Loucy (cell line): ENCODE measurements around the gene PIK3R5.
A peak's percentile ranks its signal among the peaks of the same experiment; 100 is the strongest.

Experiments used
- H2AFZ ChIP-seq: fragments of 200-600 bp; sonication (generic); 2 replicates; pipeline ENCODE4 v1.6.0; 2016; ENCODE audit warnings: antibody characterized with exemption, mild to moderate bottlenecking, low read length, moderate library complexity
- H3F3A ChIP-seq: fragments of 200-600 bp; 2 replicates; pipeline ENCODE4 v1.6.0; 2016; ENCODE audit warnings: antibody characterized with exemption, low read depth, mild to moderate bottlenecking
- H3K27me3 ChIP-seq: fragments of 200-600 bp; sonication (generic); 2 replicates; pipeline ENCODE4 v1.6.1; 2014; ENCODE audit warnings: low read length, mild to moderate bottlenecking; ENCODE audit not compliant: insufficient read depth, poor library complexity, severe bottlenecking
- H3K36me3 ChIP-seq: fragments of 200-600 bp; sonication (generic); 2 replicates; pipeline ENCODE4 v1.6.1; 2016; ENCODE audit warnings: low read length; ENCODE audit not compliant: insufficient read depth
- H3K4me1 ChIP-seq: fragments of 200-600 bp; sonication (generic); 2 replicates; pipeline ENCODE4 v1.5.1; 2014; ENCODE audit warnings: low read length, mild to moderate bottlenecking; ENCODE audit not compliant: insufficient read depth, poor library complexity, severe bottlenecking
- H3K4me2 ChIP-seq: fragments of 200-600 bp; sonication (generic); 2 replicates; pipeline ENCODE4 v1.6.0; 2014; ENCODE audit warnings: antibody characterized with exemption, low read length, low read depth, mild to moderate bottlenecking; ENCODE audit not compliant: poor library complexity, severe bottlenecking
- H3K4me3 ChIP-seq: fragments of 200-600 bp; sonication (generic); 2 replicates; pipeline ENCODE4 v1.5.1; 2014; ENCODE audit warnings: low read length, mild to moderate bottlenecking, mixed read lengths; ENCODE audit not compliant: poor library complexity, severe bottlenecking
- H3K79me2 ChIP-seq: fragments of 200-600 bp; sonication (generic); 2 replicates; pipeline ENCODE4 v1.6.1; 2014; ENCODE audit warnings: low read length; ENCODE audit not compliant: insufficient read depth
- H3K9ac ChIP-seq: fragments of 200-600 bp; sonication (generic); 2 replicates; pipeline ENCODE4 v1.6.0; 2014; ENCODE audit warnings: mild to moderate bottlenecking, low read depth, low read length, moderate library complexity; ENCODE audit not compliant: poor library complexity, severe bottlenecking
- H3K9me2 ChIP-seq: fragments of 200-600 bp; sonication (generic); replicated peaks from 2 replicates; pipeline ENCODE4 v1.6.1; 2016; ENCODE audit warnings: low read depth, low read length, mixed read lengths
- H3K9me3 ChIP-seq: fragments of 200-600 bp; sonication (generic); 2 replicates; pipeline ENCODE4 v1.6.1; 2014; ENCODE audit warnings: mild to moderate bottlenecking, antibody characterized with exemption, low read length, low read depth; ENCODE audit not compliant: insufficient read depth
- H4K20me1 ChIP-seq: fragments of 200-600 bp; sonication (generic); 2 replicates; pipeline ENCODE4 v1.6.0; 2014; ENCODE audit warnings: antibody characterized with exemption, low read length, mild to moderate bottlenecking; ENCODE audit not compliant: insufficient read depth, poor library complexity, severe bottlenecking
- EZH2phosphoT487 ChIP-seq: fragments of 200-600 bp; IDR thresholded peaks from 2 replicates; pipeline ENCODE4 v1.6.1; 2018; ENCODE audit warnings: antibody characterized with exemption, mild to moderate bottlenecking, moderate library complexity, borderline replicate concordance
- TF ChIP-seq, protein P1 (sequence below): fragments of 200-600 bp; sonication (generic); conservative IDR thresholded peaks from 2 replicates; pipeline ENCODE4 v1.5.1; 2014; ENCODE audit warnings: mild to moderate bottlenecking, antibody characterized with exemption, low read length

The PIK3R5 gene

DNA sequence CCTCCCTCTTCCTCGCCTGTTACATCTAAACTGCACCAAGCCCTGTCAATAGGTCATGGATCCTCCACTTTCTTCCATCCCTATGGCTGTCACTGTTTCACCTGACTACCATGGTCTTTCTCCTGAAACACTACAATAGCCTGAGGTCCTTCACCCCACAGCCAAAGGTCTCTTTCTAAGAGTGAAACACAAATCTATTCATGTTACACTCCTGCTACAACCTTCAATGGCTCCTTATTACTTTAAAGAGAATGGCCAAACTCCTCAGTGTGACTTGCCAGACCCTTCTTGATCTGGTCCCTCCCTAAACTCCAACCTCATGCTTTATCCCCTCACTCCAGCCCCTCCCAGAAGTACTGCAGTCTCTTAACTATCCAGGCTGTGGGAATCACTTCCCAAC lies 97.4 kb downstream of the PIK3R5 start:
- no peaks in the 10 kb centered on the region for H4K20me1 ChIP-seq
- H3K4me2 ChIP-seq, result peak overlapping the region; percentile 94
- H3K9me3 ChIP-seq, result no peaks in the 10 kb centered on the region
- peak overlapping the region; percentile 75; the same call in 1 of the 2 replicates for H2AFZ ChIP-seq
- H3K9me2 ChIP-seq, result no peaks in the 10 kb centered on the region
- TF ChIP-seq EZH2phosphoT487, result no peak
- H3K9ac ChIP-seq, result peak overlapping the region; percentile 83
- peaks cover 60% of the 10 kb centered on the region for H3K4me1 ChIP-seq
- H3K4me3 ChIP-seq, result peak overlapping the region; percentile 86
- no peaks in the 10 kb centered on the region for H3F3A ChIP-seq
- no peaks in the 10 kb centered on the region for H3K36me3 ChIP-seq
- H3K79me2 ChIP-seq, result peaks cover 43% of the 10 kb centered on the region
- no peaks in the 10 kb centered on the region for H3K27me3 ChIP-seq

DNA sequence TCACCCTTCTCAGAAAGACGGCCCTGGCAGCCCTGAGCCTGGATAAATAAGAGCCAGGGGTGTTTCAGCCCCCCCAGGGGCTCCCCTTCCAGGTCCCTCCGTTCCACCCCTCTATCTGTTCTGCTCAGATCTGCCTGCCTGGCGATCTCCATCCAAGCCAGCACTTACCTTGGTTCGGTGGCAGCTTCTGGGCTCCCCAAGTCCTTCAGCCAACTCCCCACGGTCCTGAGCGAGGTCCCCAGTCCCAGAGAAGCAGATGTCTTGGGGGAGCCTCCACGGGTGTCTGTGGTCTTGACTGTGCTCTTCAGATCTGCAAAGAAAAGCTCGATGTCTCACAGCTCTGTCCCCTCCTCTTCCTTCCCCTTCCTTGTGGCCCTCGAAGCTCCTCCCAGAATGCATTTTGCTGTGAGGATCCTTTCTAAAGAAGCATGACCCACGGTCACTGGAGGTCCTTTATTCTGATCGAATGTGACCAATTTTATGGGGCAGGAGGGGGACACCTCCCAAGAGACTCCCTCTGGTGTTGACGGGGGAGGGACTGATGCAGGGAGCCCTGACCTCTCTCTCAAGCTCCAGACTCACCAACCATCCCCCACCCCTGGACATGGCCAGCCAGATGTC lies 98.0 kb downstream of the PIK3R5 start, which contains the start of gene PIK3R6:
TSS of gene PIK3R6 (minus strand) at position 314 of the 621 bp plus-strand sequence. CDS start 17,880 bp downstream, outside the sequence.
- H2AFZ ChIP-seq, result peak within 1 kb of the TSS; percentile 75
- peak within 1 kb of the TSS; percentile 83 for H3K9ac ChIP-seq
- H3K9me3 ChIP-seq, result no peaks in the 10 kb centered on the region
- H3K27me3 ChIP-seq, result no peaks in the 10 kb centered on the region
- no peaks in the 10 kb centered on the region for H4K20me1 ChIP-seq
- TF ChIP-seq EZH2phosphoT487, result no peak
- TF ChIP-seq, protein P1, sequence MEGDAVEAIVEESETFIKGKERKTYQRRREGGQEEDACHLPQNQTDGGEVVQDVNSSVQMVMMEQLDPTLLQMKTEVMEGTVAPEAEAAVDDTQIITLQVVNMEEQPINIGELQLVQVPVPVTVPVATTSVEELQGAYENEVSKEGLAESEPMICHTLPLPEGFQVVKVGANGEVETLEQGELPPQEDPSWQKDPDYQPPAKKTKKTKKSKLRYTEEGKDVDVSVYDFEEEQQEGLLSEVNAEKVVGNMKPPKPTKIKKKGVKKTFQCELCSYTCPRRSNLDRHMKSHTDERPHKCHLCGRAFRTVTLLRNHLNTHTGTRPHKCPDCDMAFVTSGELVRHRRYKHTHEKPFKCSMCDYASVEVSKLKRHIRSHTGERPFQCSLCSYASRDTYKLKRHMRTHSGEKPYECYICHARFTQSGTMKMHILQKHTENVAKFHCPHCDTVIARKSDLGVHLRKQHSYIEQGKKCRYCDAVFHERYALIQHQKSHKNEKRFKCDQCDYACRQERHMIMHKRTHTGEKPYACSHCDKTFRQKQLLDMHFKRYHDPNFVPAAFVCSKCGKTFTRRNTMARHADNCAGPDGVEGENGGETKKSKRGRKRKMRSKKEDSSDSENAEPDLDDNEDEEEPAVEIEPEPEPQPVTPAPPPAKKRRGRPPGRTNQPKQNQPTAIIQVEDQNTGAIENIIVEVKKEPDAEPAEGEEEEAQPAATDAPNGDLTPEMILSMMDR, result no peak
- peak within 1 kb of the TSS; percentile 94 for H3K4me2 ChIP-seq
- H3K79me2 ChIP-seq, result peaks cover 48% of the 10 kb centered on the region
- no peaks in the 10 kb centered on the region for H3F3A ChIP-seq
- no peaks in the 10 kb centered on the region for H3K36me3 ChIP-seq
- peak within 1 kb of the TSS; percentile 86 for H3K4me3 ChIP-seq
- H3K9me2 ChIP-seq, result no peaks in the 10 kb centered on the region
- H3K4me1 ChIP-seq, result peaks cover 57% of the 10 kb centered on the region

DNA sequence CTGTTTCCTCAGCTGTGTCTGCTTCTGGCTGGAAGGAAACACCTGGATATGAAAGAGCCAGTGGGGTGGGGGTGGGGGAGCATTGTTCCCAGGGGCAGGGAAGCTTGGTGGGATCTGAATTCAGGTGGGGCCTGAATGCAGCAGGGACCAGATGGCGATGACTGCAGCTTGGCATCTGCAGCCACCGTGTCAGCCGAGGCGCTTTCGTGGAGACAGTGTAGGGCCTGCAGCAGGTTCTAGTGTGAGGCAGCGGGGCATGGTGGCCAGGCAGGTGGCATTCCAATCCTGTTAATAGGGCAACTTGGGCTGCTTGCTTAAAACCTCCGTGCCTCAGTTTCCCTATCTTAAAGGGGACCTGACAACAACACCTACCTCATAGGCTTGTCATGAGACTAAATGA lies 99.7 kb downstream of the PIK3R5 start:
- no peaks in the 10 kb centered on the region for H3F3A ChIP-seq
- H3K4me1 ChIP-seq, result peaks cover 70% of the 10 kb centered on the region
- no peaks in the 10 kb centered on the region for H3K36me3 ChIP-seq
- H3K9me3 ChIP-seq, result no peaks in the 10 kb centered on the region
- H3K9me2 ChIP-seq, result no peaks in the 10 kb centered on the region
- peak overlapping the region; percentile 86 for H3K4me3 ChIP-seq
- no peaks in the 10 kb centered on the region for H3K27me3 ChIP-seq
- H4K20me1 ChIP-seq, result no peaks in the 10 kb centered on the region
- H2AFZ ChIP-seq, result no peak overlapping the region
- H3K9ac ChIP-seq, result peak overlapping the region; percentile 70
- peak overlapping the region; percentile 94 for H3K4me2 ChIP-seq
- H3K79me2 ChIP-seq, result peaks cover 65% of the 10 kb centered on the region
- TF ChIP-seq, protein P1, result no peak
- TF ChIP-seq EZH2phosphoT487, result no peak

DNA sequence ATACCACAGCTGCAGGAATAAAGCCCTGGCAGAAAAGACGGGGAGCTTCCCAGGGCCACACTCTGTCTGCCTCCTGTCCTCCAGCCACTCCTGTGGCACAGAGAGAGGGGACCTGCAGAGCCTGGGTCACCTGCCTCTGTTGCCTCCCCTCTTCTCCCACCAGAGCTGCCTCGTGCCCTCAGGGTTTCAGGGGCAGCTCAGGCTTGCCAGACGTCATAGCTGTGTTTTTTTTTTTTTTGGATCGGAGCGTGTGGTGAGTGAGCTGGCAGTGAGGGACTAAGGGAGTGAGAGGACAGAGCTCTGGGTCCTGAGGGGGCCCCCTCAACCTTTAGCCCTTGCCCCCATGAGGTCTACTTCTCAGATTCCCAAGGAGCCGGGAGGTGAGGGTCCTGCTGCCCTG lies 100.1 kb downstream of the PIK3R5 start:
- Histone ChIP-seq H3K9ac (peak overlapping the region; percentile 70), H3K9me3 (no peaks in the 10 kb centered on the region), H2AFZ (no peak overlapping the region), H3F3A (no peaks in the 10 kb centered on the region), H3K4me3 (peak overlapping the region; percentile 86), H3K4me1 (peaks cover 73% of the 10 kb centered on the region), H3K9me2 (no peaks in the 10 kb centered on the region), H3K4me2 (peak overlapping the region; percentile 94), H3K27me3 (no peaks in the 10 kb centered on the region), H3K79me2 (peaks cover 69% of the 10 kb centered on the region), H4K20me1 (no peaks in the 10 kb centered on the region), H3K36me3 (no peaks in the 10 kb centered on the region)
- TF ChIP-seq, protein P1, result no peak
- TF ChIP-seq EZH2phosphoT487, result no peak
